MM.1S (cell line): ENCODE data around the gene SURF6.

ENCODE experiments used
- DNase-seq: peaks from one replicate; pipeline ENCODE4 v3.0.0-alpha.2; 2015
- H2AFZ ChIP-seq: fragments of 300-600 bp; sonication (generic); 2 replicates; pipeline ENCODE4 v1.6.0; 2016; ENCODE audit warnings: antibody characterized with exemption, low read length
- H3F3A ChIP-seq: fragments of 300-600 bp; sonication (generic); 2 replicates; pipeline ENCODE4 v1.6.1; 2016; ENCODE audit warnings: mild to moderate bottlenecking, antibody characterized with exemption, low read length, moderate library complexity, mixed read lengths; ENCODE audit not compliant: insufficient read depth
- H3K27ac ChIP-seq: fragments of 300-600 bp; sonication (generic); 2 replicates; pipeline ENCODE4 v1.5.1; 2016; ENCODE audit warnings: mild to moderate bottlenecking, low read length
- H3K27me3 ChIP-seq: fragments of 300-600 bp; sonication (generic); replicated peaks from 2 replicates; pipeline ENCODE4 v1.6.0; 2016; ENCODE audit warnings: low read length; ENCODE audit not compliant: insufficient read depth
- H3K36me3 ChIP-seq: fragments of 300-600 bp; sonication (generic); replicated peaks from 2 replicates; pipeline ENCODE4 v1.6.1; 2016; ENCODE audit warnings: mild to moderate bottlenecking, low read length, mixed read lengths; ENCODE audit not compliant: insufficient read depth
- H3K4me1 ChIP-seq: fragments of 300-600 bp; sonication (generic); 2 replicates; pipeline ENCODE4 v1.6.1; 2016; ENCODE audit warnings: low read length, mixed read lengths
- H3K4me2 ChIP-seq: fragments of 300-600 bp; sonication (generic); 2 replicates; pipeline ENCODE4 v1.6.0; 2016; ENCODE audit warnings: low read depth, low read length
- H3K4me3 ChIP-seq: fragments of 300-600 bp; sonication (generic); 2 replicates; pipeline ENCODE4 v1.5.1; 2016; ENCODE audit warnings: low read length, mixed read lengths
- H3K79me2 ChIP-seq: fragments of 300-600 bp; sonication (generic); 2 replicates; pipeline ENCODE4 v1.6.1; 2016; ENCODE audit warnings: mixed run types, low read length, mixed read lengths
- H3K9ac ChIP-seq: fragments of 300-600 bp; sonication (generic); 2 replicates; pipeline ENCODE4 v1.6.1; 2016; ENCODE audit warnings: low read length, mixed read lengths
- H3K9me2 ChIP-seq: fragments of 300-600 bp; sonication (generic); replicated peaks from 2 replicates; pipeline ENCODE4 v1.6.1; 2016; ENCODE audit warnings: mild to moderate bottlenecking, low read length, mixed read lengths; ENCODE audit not compliant: insufficient read depth
- H3K9me3 ChIP-seq: fragments of 300-600 bp; sonication (generic); replicated peaks from 2 replicates; pipeline ENCODE4 v1.6.1; 2016; ENCODE audit warnings: mild to moderate bottlenecking, low read length, mixed read lengths; ENCODE audit not compliant: insufficient read depth
- H4K20me1 ChIP-seq: fragments of 300-600 bp; sonication (generic); 2 replicates; pipeline ENCODE4 v1.6.1; 2016; ENCODE audit warnings: mild to moderate bottlenecking, low read length, moderate library complexity, mixed read lengths; ENCODE audit not compliant: insufficient read depth
- EZH2 ChIP-seq: fragments of 300-600 bp; sonication (generic); optimal IDR thresholded peaks from 2 replicates; pipeline ENCODE3; 2017; ENCODE audit warnings: low read depth, mild to moderate bottlenecking, antibody characterized with exemption, low read length, mixed read lengths
- EZH2phosphoT487 ChIP-seq: fragments of 300-600 bp; sonication (generic); IDR thresholded peaks from 2 replicates; pipeline ENCODE4 v1.6.1; 2018; ENCODE audit warnings: antibody characterized with exemption, low read length
- TF ChIP-seq, protein P1 (sequence below): fragments of 300-600 bp; sonication (generic); IDR thresholded peaks from 2 replicates; pipeline ENCODE4 v1.5.1; 2016; ENCODE audit warnings: antibody characterized with exemption, low read length, mixed read lengths

The SURF6 gene

DNA sequence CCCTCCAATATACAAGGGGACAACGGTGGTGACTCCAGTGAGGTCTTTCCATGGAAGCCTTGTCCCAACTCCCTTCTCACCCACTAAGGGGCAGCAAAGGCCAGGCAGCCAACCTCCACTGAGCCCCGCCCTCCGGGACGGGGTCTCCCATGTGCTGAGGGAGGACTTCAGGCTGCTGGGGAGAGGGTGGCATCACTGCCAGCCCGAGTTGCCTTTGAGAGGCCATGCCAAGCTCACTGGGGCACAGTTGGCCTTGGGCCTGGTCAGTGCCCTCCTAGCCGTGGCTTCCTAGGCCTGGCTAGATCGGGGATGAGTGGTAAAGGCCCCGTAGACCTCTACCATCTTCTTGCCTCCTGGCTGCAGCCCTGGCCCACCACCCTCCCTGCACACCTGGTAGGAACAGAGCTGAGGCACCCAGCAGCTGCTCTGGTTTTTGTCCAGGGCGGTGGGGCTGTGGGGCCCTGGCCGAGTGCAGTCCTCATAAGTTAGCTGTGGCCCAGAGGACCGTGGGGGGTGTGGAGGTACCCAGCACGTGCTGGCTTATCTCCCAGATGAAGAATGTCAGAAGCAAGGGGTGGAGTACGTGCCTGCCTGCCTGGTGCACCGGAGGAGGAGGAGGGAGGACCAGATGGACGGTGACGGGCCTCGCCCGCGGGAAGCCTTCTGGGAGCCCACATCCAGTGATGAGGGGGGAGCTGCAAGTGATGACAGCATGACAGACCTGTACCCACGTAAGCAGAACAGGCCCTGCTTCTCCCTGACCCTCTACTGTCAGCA, 23.6 kb upstream of the SURF6 start:
- H3K9me3 ChIP-seq = no peaks in the 10 kb centered on the region
- H3F3A ChIP-seq = peaks cover 7% of the 10 kb centered on the region; the same call in 1 of the 2 replicates
- H3K9me2 ChIP-seq = no peaks in the 10 kb centered on the region
- no peak overlapping the region for H3K4me2 ChIP-seq
- H3K79me2 ChIP-seq = peaks cover 54% of the 10 kb centered on the region
- no peaks in the 10 kb centered on the region for H3K27me3 ChIP-seq
- no peak overlapping the region for H3K9ac ChIP-seq
- no peak overlapping the region for H2AFZ ChIP-seq
- TF ChIP-seq EZH2 = no peak
- TF ChIP-seq, protein P1, sequence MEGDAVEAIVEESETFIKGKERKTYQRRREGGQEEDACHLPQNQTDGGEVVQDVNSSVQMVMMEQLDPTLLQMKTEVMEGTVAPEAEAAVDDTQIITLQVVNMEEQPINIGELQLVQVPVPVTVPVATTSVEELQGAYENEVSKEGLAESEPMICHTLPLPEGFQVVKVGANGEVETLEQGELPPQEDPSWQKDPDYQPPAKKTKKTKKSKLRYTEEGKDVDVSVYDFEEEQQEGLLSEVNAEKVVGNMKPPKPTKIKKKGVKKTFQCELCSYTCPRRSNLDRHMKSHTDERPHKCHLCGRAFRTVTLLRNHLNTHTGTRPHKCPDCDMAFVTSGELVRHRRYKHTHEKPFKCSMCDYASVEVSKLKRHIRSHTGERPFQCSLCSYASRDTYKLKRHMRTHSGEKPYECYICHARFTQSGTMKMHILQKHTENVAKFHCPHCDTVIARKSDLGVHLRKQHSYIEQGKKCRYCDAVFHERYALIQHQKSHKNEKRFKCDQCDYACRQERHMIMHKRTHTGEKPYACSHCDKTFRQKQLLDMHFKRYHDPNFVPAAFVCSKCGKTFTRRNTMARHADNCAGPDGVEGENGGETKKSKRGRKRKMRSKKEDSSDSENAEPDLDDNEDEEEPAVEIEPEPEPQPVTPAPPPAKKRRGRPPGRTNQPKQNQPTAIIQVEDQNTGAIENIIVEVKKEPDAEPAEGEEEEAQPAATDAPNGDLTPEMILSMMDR = no peak
- TF ChIP-seq EZH2phosphoT487 = no peak
- 0 out of 2 replicates have a peak, but pooled peaks cover 8% of the 10 kb centered on the region for H4K20me1 ChIP-seq
- no peak overlapping the region for H3K4me3 ChIP-seq
- no peak overlapping the region for H3K27ac ChIP-seq
- 0 out of 2 replicates have a peak, but pooled peaks cover 5% of the 10 kb centered on the region for H3K36me3 ChIP-seq
- no peak for DNase-seq
- peaks cover 8% of the 10 kb centered on the region; the same call in 1 of the 2 replicates for H3K4me1 ChIP-seq

DNA sequence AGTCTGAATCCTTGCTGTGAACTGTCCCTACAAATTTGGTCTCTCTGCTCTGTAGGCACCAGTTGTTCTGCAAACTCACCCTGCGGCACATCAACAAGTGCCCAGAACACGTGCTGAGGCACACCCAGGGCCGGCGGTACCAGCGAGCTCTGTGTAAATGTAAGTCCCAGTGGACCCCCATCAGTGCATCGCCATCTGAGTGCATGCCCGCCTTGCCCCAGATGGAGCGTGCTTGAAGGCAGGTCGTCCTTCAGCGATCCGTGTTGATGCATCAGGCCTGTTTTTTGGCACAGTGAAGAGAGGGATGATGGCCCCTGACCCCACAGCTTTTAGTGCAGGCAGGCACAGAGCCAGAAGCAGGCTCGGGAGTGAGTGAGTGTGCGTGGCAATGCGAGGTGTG, 21.7 kb upstream of the SURF6 start:
- H3K4me3 ChIP-seq = peak overlapping the region; percentile 74; the same call in 1 of the 2 replicates
- no peak for DNase-seq
- no peaks in the 10 kb centered on the region for H3K27me3 ChIP-seq
- H2AFZ ChIP-seq = no peak overlapping the region
- no peak for TF ChIP-seq EZH2
- TF ChIP-seq, protein P1 = no peak
- TF ChIP-seq EZH2phosphoT487 = no peak
- no peaks in the 10 kb centered on the region for H3K9me3 ChIP-seq
- no peaks in the 10 kb centered on the region for H3K36me3 ChIP-seq
- peaks cover 54% of the 10 kb centered on the region for H3K79me2 ChIP-seq
- peaks cover 8% of the 10 kb centered on the region; the same call in 1 of the 2 replicates for H3K4me1 ChIP-seq
- H4K20me1 ChIP-seq = 0 out of 2 replicates have a peak, but pooled peaks cover 8% of the 10 kb centered on the region
- H3K4me2 ChIP-seq = peak overlapping the region; percentile 98; the same call in 1 of the 2 replicates
- H3F3A ChIP-seq = peaks cover 24% of the 10 kb centered on the region
- H3K9ac ChIP-seq = no peak overlapping the region
- no peaks in the 10 kb centered on the region for H3K9me2 ChIP-seq
- no peak overlapping the region for H3K27ac ChIP-seq

DNA sequence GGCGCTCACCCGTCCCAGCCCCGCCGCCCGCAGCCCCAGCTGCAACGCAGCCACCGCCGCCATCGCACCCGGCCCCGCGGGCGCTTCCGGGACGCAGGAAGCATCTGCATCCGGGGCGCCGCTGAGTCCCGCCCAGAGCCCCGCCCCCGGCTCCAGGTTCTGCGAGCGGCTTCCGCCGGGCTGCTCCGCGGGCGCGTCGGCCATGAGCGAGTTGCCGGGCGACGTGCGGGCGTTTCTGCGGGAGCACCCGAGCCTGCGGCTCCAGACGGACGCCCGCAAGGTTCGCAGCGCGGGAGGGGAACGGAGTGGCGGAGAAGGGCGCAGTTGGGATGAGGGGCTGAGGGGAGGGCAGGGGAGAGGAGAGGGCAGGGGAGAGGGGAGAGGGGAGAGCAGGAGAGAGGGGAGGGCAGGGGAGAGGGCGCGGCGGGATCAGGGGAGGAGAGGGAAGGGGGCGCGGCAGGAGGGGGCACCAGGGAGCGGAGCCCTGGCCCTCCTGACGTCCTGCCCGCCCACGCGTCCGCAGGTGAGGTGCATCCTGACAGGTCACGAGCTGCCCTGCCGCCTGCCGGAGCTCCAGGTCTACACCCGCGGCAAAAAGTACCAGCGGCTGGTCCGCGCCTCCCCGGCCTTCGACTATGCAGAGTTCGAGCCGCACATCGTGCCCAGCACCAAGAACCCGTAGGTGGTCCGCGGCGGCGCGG, 20.6 kb upstream of the SURF6 start, which contains the start of the genes SURF1 and SURF2:
Gene SURF1 (minus strand): TSS at position 97 of the 701 bp plus-strand sequence. CDS start 34 bp downstream, at position 63.
Gene SURF2 (plus strand): TSS at position 160 of the 701 bp plus-strand sequence. CDS start 43 bp downstream, at position 203.
- H3K79me2 ChIP-seq = peaks cover 48% of the 10 kb centered on the region
- H3K27ac ChIP-seq = peak within 1 kb of the TSS; percentile 46
- H3K9me3 ChIP-seq = no peaks in the 10 kb centered on the region
- no peaks in the 10 kb centered on the region for H3K9me2 ChIP-seq
- peak; percentile 89 for DNase-seq
- H2AFZ ChIP-seq = peak within 1 kb of the TSS; percentile 80; the same call in 1 of the 2 replicates
- TF ChIP-seq, protein P1 = peak; percentile 31
- no peak for TF ChIP-seq EZH2phosphoT487
- no peak for TF ChIP-seq EZH2
- peaks cover 8% of the 10 kb centered on the region; the same call in 1 of the 2 replicates for H3K4me1 ChIP-seq
- H3F3A ChIP-seq = peaks cover 34% of the 10 kb centered on the region
- peak within 1 kb of the TSS; percentile 93 for H3K4me3 ChIP-seq
- H3K4me2 ChIP-seq = peak within 1 kb of the TSS; percentile 98
- no peaks in the 10 kb centered on the region; the same call in 1 of the 2 replicates for H3K36me3 ChIP-seq
- peaks cover 11% of the 10 kb centered on the region; the same call in 1 of the 2 replicates for H4K20me1 ChIP-seq
- no peaks in the 10 kb centered on the region for H3K27me3 ChIP-seq
- H3K9ac ChIP-seq = peak within 1 kb of the TSS; percentile 80
